ENCODE results near the gene ZBED6. TPM values are rescaled to one million over a fixed set of nuclear protein-coding genes. Genes with fewer than 3 reads are reported as not detected.

The ZBED6 gene
- total and polyA plus RNA-seq, 10 of the 15 experiments (the other 5 are each of a cell fraction or from before 2014, with no cell fraction given): 0.13 to 15.9 (median 4.8) TPM

DNA sequence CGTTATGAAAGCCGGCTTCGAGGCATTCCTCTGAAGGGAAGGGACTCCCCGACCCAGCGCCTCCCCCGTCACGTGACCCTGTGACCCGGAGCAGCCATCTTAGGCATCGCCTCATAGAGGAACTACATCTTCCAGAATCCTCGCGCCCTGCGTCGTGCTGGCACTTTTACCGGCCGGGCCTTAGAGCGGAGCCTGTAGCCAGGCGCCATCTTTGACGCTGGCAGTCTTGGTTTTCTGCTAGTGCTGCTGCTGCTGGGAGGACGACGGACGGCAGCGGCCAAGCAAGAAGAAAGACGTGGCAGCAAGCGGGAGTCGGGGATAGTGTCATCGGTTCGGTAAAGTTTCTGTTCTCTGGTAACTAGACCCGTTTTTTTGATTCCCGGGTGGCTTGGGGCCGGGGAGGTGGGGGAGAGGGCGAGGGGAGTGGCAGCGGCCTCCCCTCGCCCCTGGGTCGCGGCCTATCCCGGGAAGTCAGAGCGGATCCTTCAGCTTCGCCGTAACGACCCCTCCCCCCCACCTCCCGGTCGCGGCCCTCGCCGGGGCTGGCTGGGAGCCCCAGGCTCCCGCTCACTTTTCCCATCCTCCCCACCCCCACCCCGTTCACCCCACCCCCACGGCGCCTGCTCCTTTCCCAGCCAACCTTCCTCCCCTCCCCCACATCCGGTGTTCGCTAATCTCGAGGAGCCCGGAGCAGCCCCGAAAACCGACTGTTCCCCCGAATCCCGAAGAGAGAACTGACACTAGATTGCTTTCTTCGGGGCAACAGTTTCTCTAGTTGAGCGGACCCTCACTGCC is at the start of gene ZBED6, which contains the start of gene ZC3H11A (continued):
- TF ChIP-seq, protein P1, sequence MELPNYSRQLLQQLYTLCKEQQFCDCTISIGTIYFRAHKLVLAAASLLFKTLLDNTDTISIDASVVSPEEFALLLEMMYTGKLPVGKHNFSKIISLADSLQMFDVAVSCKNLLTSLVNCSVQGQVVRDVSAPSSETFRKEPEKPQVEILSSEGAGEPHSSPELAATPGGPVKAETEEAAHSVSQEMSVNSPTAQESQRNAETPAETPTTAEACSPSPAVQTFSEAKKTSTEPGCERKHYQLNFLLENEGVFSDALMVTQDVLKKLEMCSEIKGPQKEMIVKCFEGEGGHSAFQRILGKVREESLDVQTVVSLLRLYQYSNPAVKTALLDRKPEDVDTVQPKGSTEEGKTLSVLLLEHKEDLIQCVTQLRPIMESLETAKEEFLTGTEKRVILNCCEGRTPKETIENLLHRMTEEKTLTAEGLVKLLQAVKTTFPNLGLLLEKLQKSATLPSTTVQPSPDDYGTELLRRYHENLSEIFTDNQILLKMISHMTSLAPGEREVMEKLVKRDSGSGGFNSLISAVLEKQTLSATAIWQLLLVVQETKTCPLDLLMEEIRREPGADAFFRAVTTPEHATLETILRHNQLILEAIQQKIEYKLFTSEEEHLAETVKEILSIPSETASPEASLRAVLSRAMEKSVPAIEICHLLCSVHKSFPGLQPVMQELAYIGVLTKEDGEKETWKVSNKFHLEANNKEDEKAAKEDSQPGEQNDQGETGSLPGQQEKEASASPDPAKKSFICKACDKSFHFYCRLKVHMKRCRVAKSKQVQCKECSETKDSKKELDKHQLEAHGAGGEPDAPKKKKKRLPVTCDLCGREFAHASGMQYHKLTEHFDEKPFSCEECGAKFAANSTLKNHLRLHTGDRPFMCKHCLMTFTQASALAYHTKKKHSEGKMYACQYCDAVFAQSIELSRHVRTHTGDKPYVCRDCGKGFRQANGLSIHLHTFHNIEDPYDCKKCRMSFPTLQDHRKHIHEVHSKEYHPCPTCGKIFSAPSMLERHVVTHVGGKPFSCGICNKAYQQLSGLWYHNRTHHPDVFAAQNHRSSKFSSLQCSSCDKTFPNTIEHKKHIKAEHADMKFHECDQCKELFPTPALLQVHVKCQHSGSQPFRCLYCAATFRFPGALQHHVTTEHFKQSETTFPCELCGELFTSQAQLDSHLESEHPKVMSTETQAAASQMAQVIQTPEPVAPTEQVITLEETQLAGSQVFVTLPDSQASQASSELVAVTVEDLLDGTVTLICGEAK (IDR thresholded peaks at IDR 0.05; ENCODE audit: borderline replicate concordance): peak; percentile 66; the same call in 1 of the 2 replicates
- TF ChIP-seq CBX3 (IDR thresholded peaks at IDR 0.05; ENCODE audit: borderline replicate concordance, low read depth) (no peak), SP1 (IDR thresholded peaks at IDR 0.05; ENCODE audit: low read depth, low read length) (no peak), NBN (IDR thresholded peaks at IDR 0.05) (peak; percentile 65), NR2C2 (IDR thresholded peaks at IDR 0.05; ENCODE audit: borderline replicate concordance, control insufficient read depth, insufficient read length, low read depth) (no peak), KAT2A (conservative IDR thresholded peaks at IDR 0.05; ENCODE audit: control insufficient read depth, low read depth, low read length) (no peak), ZNF207 (IDR thresholded peaks at IDR 0.05; ENCODE audit: borderline replicate concordance) (peak; percentile 92; the same call in 1 of the 2 replicates), TCF12 (IDR thresholded peaks at IDR 0.05; ENCODE audit: low read depth, low read length) (no peak), JUND (IDR thresholded peaks at IDR 0.05; ENCODE audit: low read depth, low read length) (no peak), PML (IDR thresholded peaks at IDR 0.05; ENCODE audit: low read length) (0 out of 2 replicates have a peak, but pooled peaks have one; percentile 30)
- TF ChIP-seq, protein P2, sequence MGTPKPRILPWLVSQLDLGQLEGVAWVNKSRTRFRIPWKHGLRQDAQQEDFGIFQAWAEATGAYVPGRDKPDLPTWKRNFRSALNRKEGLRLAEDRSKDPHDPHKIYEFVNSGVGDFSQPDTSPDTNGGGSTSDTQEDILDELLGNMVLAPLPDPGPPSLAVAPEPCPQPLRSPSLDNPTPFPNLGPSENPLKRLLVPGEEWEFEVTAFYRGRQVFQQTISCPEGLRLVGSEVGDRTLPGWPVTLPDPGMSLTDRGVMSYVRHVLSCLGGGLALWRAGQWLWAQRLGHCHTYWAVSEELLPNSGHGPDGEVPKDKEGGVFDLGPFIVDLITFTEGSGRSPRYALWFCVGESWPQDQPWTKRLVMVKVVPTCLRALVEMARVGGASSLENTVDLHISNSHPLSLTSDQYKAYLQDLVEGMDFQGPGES (IDR thresholded peaks at IDR 0.05): no peak
- TF ChIP-seq, protein P3, sequence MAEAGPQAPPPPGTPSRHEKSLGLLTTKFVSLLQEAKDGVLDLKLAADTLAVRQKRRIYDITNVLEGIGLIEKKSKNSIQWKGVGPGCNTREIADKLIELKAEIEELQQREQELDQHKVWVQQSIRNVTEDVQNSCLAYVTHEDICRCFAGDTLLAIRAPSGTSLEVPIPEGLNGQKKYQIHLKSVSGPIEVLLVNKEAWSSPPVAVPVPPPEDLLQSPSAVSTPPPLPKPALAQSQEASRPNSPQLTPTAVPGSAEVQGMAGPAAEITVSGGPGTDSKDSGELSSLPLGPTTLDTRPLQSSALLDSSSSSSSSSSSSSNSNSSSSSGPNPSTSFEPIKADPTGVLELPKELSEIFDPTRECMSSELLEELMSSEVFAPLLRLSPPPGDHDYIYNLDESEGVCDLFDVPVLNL (IDR thresholded peaks at IDR 0.05; ENCODE audit: low read depth, low read length): no peak
- TF ChIP-seq, protein P4, sequence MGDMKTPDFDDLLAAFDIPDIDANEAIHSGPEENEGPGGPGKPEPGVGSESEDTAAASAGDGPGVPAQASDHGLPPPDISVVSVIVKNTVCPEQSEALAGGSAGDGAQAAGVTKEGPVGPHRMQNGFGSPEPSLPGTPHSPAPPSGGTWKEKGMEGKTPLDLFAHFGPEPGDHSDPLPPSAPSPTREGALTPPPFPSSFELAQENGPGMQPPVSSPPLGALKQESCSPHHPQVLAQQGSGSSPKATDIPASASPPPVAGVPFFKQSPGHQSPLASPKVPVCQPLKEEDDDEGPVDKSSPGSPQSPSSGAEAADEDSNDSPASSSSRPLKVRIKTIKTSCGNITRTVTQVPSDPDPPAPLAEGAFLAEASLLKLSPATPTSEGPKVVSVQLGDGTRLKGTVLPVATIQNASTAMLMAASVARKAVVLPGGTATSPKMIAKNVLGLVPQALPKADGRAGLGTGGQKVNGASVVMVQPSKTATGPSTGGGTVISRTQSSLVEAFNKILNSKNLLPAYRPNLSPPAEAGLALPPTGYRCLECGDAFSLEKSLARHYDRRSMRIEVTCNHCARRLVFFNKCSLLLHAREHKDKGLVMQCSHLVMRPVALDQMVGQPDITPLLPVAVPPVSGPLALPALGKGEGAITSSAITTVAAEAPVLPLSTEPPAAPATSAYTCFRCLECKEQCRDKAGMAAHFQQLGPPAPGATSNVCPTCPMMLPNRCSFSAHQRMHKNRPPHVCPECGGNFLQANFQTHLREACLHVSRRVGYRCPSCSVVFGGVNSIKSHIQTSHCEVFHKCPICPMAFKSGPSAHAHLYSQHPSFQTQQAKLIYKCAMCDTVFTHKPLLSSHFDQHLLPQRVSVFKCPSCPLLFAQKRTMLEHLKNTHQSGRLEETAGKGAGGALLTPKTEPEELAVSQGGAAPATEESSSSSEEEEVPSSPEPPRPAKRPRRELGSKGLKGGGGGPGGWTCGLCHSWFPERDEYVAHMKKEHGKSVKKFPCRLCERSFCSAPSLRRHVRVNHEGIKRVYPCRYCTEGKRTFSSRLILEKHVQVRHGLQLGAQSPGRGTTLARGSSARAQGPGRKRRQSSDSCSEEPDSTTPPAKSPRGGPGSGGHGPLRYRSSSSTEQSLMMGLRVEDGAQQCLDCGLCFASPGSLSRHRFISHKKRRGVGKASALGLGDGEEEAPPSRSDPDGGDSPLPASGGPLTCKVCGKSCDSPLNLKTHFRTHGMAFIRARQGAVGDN (IDR thresholded peaks at IDR 0.05): no peak; the same call in 1 of the 2 replicates
